Measurements from ENCODE around the gene CARNS1. TPM values are rescaled to one million over a fixed set of nuclear protein-coding genes. Genes with fewer than 3 reads are reported as not detected.
A peak's percentile ranks its signal among the peaks of the same experiment; 100 is the strongest.

CARNS1 gene
- total RNA-seq, 1 donor from 2014 or later, result 2.7 TPM

- intact Hi-C loops (cut with DNase I), result no loop called here
- TF ChIP-seq CTCF (IDR thresholded peaks at IDR 0.05), result no peak
- H3K9me3 ChIP-seq, result no peaks in the 10 kb centered on the region
- H3K36me3 ChIP-seq, result no peaks in the 10 kb centered on the region
- no peak for ATAC-seq
- no peaks in the 10 kb centered on the region for H3K27me3 ChIP-seq
- no peak for DNase-seq
- no peak overlapping the region for H3K27ac ChIP-seq
- H3K4me3 ChIP-seq, result no peak overlapping the region
- no peaks in the 10 kb centered on the region for H3K4me1 ChIP-seq
Observed at GRCh38 chr11:67451658-67451976, 36.1 kb downstream of the CARNS1 start.

- H3K36me3 ChIP-seq, result no peaks in the 10 kb centered on the region
- ATAC-seq, result peak; percentile 70
- peak; percentile 75 for DNase-seq
- H3K27me3 ChIP-seq, result no peaks in the 10 kb centered on the region
- H3K9me3 ChIP-seq, result no peaks in the 10 kb centered on the region
- no peaks in the 10 kb centered on the region for H3K4me1 ChIP-seq
- intact Hi-C loops (cut with DNase I), result no loop called here
- H3K4me3 ChIP-seq, result no peak within 1 kb of the TSS
- peak within 1 kb of the TSS; percentile 66 for H3K27ac ChIP-seq
- TF ChIP-seq CTCF (IDR thresholded peaks at IDR 0.05), result peak; percentile 19
Observed at GRCh38 chr11:67452141-67452952, 36.9 kb downstream of the CARNS1 start, which contains the start of gene GPR152. Gene GPR152, minus strand, starts transcription at chr11:67452729. Its CDS starts 5 bp downstream, at chr11:67452724.

DNA sequence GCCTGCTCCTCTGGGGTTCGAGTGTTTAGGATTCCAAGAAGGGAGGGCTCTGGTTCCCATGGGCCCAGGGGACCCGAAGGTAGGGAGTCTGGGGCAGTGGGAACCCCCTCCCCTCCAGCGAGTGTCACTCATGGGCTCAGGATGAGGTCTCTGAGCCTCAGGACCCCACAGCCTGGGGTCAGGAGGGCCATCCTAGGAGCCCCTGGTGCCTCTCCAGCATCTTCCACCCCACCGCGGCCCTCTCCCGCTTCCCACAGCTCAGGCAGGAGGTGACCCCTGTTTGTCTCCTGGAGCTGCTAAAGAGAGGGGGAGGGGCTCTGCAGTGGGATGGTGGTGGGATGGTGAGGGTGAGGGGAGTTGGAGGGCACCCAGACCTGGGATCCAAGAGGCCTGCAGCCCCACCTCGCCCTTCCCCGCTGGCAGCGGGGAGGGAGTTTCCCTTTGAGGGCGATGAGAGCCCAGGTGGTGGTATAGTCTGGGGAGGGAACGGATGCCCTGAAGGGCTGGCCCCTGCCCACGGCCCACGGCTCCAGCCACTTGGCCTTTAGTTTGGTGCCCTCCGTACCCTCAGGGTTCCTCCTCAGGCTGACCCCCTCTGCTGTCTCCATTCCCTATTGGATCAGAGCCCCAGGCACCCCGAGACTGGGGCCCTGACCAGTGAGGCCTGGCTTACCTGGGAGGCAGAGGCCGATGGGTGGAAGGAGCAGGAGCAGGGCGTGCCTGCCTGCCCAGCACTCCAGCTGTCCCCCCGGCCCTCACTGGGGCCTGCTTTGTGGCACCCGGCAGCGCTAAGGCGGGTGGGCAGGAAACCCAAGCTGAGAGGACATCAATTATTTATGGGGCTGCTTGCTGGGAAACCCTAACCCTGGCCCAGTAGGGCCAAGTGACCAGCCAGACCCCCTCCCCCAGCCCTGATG lies 38.6 kb downstream of the CARNS1 start:
- Histone ChIP-seq H3K4me3 (no peak overlapping the region), H3K4me1 (no peaks in the 10 kb centered on the region), H3K9me3 (no peaks in the 10 kb centered on the region), H3K36me3 (no peaks in the 10 kb centered on the region), H3K27ac (no peak overlapping the region), H3K27me3 (no peaks in the 10 kb centered on the region)
- no peak for TF ChIP-seq CTCF (IDR thresholded peaks at IDR 0.05)
- no peak for ATAC-seq
- DNase-seq, result no peak
- intact Hi-C loops (cut with DNase I), result no loop called here

DNA sequence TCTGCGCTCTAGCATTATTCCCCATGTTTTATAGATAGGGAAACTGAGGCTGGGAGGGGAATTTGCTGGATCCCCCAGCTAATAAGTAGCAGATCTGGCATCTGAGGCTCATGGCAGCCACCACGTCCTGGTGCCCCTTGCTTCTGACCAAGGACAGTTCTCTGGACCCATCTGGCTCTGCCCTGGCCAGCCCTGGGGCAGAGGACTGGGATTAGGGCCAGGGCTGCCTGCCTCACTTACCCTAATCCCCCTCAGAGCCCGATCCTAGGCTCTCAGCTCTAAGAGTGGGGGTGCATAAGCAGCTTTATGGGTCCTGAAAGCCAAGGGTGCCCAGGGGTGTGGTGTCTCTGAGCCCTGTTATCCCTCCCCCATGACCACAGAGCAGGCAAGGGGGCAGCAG lies 39.6 kb downstream of the CARNS1 start, which contains the start of gene CABP4:
TSS of gene CABP4 (plus strand) at position 301 of the 400 bp plus-strand sequence. CDS start at position 371, 70 bp downstream.
- DNase-seq, result no peak
- H3K36me3 ChIP-seq, result no peaks in the 10 kb centered on the region
- H3K27ac ChIP-seq, result no peak within 1 kb of the TSS
- no peaks in the 10 kb centered on the region for H3K27me3 ChIP-seq
- H3K4me1 ChIP-seq, result no peaks in the 10 kb centered on the region
- no peak within 1 kb of the TSS for H3K4me3 ChIP-seq
- ATAC-seq, result no peak
- intact Hi-C loops (cut with DNase I), result no loop called here
- H3K9me3 ChIP-seq, result no peaks in the 10 kb centered on the region
- TF ChIP-seq CTCF (IDR thresholded peaks at IDR 0.05), result no peak

- no peaks in the 10 kb centered on the region for H3K4me1 ChIP-seq
- no peak for ATAC-seq
- H3K36me3 ChIP-seq, result no peaks in the 10 kb centered on the region
- no peaks in the 10 kb centered on the region for H3K9me3 ChIP-seq
- no peak for TF ChIP-seq CTCF (IDR thresholded peaks at IDR 0.05)
- intact Hi-C loops (cut with DNase I), result no loop called here
- H3K27me3 ChIP-seq, result no peaks in the 10 kb centered on the region
- H3K4me3 ChIP-seq, result no peak overlapping the region
- DNase-seq, result peak; percentile 62
- no peak overlapping the region for H3K27ac ChIP-seq
Observed at GRCh38 chr11:67456068-67456705, 40.7 kb downstream of the CARNS1 start.
